ENCODE measurements around the gene PHOX2B.

PHOX2B gene

GRCh38 chr4:41750626-41751448 lies 2.3 kb upstream of the PHOX2B start:
- Histone ChIP-seq H3K9ac (ENCODE audit: low read length) (no peak overlapping the region), H2BK120ac (ENCODE audit: low read depth, low read length) (no peak overlapping the region), H2BK5ac (ENCODE audit: low read depth, low read length, poor library complexity, severe bottlenecking) (no peak overlapping the region), H3K23ac (ENCODE audit: low read length in 2 of 2) (no peak overlapping the region), H3K4me2 (ENCODE audit: low read length, poor library complexity, severe bottlenecking) (no peak overlapping the region), H2AK5ac (ENCODE audit: low read length, severe bottlenecking) (no peak overlapping the region), H3K4me1 (ENCODE audit: control insufficient read depth, insufficient read depth, low read depth, low read length) (peaks cover 16% of the 10 kb centered on the region), H3K4ac (ENCODE audit: low read depth in 1 of 2, low read length in 2 of 2) (no peak overlapping the region), H2BK15ac (ENCODE audit: low read depth, poor library complexity, severe bottlenecking) (no peak overlapping the region), H3K4me3 (ENCODE audit: insufficient read depth in 1 of 2, low read depth in 1 of 2, low read length in 2 of 2) (no peak overlapping the region), H4K8ac (ENCODE audit: low read length) (no peak overlapping the region), H2AFZ (ENCODE audit: low read depth, low read length) (no peak overlapping the region), H3K27me3 (ENCODE audit: control insufficient read depth in 1 of 2, insufficient read depth in 1 of 2, low read length in 2 of 2) (peaks cover 96 to 99% of the 10 kb centered on the region in 2 experiments), H3K79me1 (replicated peaks; ENCODE audit: low read length, poor library complexity, severe bottlenecking) (no peaks in the 10 kb centered on the region), H2BK12ac (ENCODE audit: low read length in 2 of 2) (no peak overlapping the region), H4K91ac (ENCODE audit: low read length) (no peak overlapping the region), H3K36me3 (ENCODE audit: control insufficient read depth in 1 of 2, insufficient read depth in 2 of 2, low read depth in 1 of 2, low read length in 2 of 2) (no peaks in the 10 kb centered on the region), H3K18ac (ENCODE audit: low read depth in 1 of 2, low read length in 2 of 2) (no peak overlapping the region), H3K14ac (ENCODE audit: low read length in 2 of 2) (no peak overlapping the region), H3K9me3 (ENCODE audit: control insufficient read depth, low read length) (no peaks in the 10 kb centered on the region), H3K27ac (ENCODE audit: low read length, poor library complexity, severe bottlenecking) (no peak overlapping the region)
- 2% methylated on average over 34 of the region's 40 CpGs for WGBS
- DNase-seq = no peak

- H2AK5ac ChIP-seq (ENCODE audit: low read length, severe bottlenecking) = no peak overlapping the region
- no peak overlapping the region for H3K18ac ChIP-seq (ENCODE audit: low read depth in 1 of 2, low read length in 2 of 2)
- H2BK120ac ChIP-seq (ENCODE audit: low read depth, low read length) = no peak overlapping the region
- H3K27ac ChIP-seq (ENCODE audit: low read length, poor library complexity, severe bottlenecking) = no peak overlapping the region
- H3K27me3 ChIP-seq (ENCODE audit: control insufficient read depth in 1 of 2, insufficient read depth in 1 of 2, low read length in 2 of 2) = peaks cover 94 to 96% of the 10 kb centered on the region in 2 experiments
- no peak overlapping the region for H3K4ac ChIP-seq (ENCODE audit: low read depth in 1 of 2, low read length in 2 of 2)
- H3K4me3 ChIP-seq (ENCODE audit: insufficient read depth in 1 of 2, low read depth in 1 of 2, low read length in 2 of 2) = no peak overlapping the region
- H2BK15ac ChIP-seq (ENCODE audit: low read depth, poor library complexity, severe bottlenecking) = no peak overlapping the region
- H2BK12ac ChIP-seq (ENCODE audit: low read length in 2 of 2) = no peak overlapping the region
- H3K9me3 ChIP-seq (ENCODE audit: control insufficient read depth, low read length) = no peaks in the 10 kb centered on the region
- no peak overlapping the region for H2AFZ ChIP-seq (ENCODE audit: low read depth, low read length)
- H3K23ac ChIP-seq (ENCODE audit: low read length in 2 of 2) = no peak overlapping the region
- no peak overlapping the region for H3K4me2 ChIP-seq (ENCODE audit: low read length, poor library complexity, severe bottlenecking)
- 3% methylated on average over 20 of the region's 20 CpGs for WGBS
- H3K14ac ChIP-seq (ENCODE audit: low read length in 2 of 2) = no peak overlapping the region
- no peak overlapping the region for H3K9ac ChIP-seq (ENCODE audit: low read length)
- no peak overlapping the region for H4K8ac ChIP-seq (ENCODE audit: low read length)
- no peak overlapping the region for H4K91ac ChIP-seq (ENCODE audit: low read length)
- no peak overlapping the region for H2BK5ac ChIP-seq (ENCODE audit: low read depth, low read length, poor library complexity, severe bottlenecking)
- no peaks in the 10 kb centered on the region for H3K36me3 ChIP-seq (ENCODE audit: control insufficient read depth in 1 of 2, insufficient read depth in 2 of 2, low read depth in 1 of 2, low read length in 2 of 2)
- peaks cover 17% of the 10 kb centered on the region for H3K4me1 ChIP-seq (ENCODE audit: control insufficient read depth, insufficient read depth, low read depth, low read length)
- H3K79me1 ChIP-seq (replicated peaks; ENCODE audit: low read length, poor library complexity, severe bottlenecking) = no peaks in the 10 kb centered on the region
- no peak for DNase-seq
These were observed 1.6 kb upstream of the PHOX2B start for GRCh38 chr4:41750121-41750625.

DNA sequence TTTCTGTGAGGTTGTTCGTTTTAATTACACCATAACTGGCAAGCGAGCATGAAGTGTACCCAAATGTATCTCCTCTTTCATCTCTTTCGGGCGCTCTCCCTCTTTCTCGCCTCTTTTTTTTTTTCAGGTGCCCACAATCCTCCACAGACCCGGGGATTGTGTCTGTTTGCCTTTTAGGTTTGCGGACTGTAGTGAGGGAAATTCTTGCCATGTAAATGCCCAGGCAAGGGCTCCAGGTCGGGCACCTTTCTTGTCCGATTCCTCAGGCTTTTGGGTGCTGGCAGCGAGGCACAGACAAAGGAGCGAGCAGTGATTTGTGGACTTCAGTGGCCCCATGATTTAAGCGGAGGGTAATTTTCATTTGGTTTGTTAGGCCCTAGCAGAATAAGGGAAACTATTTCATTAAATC lies 1.1 kb upstream of the PHOX2B start:
- Histone ChIP-seq H2BK15ac (ENCODE audit: low read depth, poor library complexity, severe bottlenecking) (no peak overlapping the region), H2AK5ac (ENCODE audit: low read length, severe bottlenecking) (no peak overlapping the region), H2BK12ac (ENCODE audit: low read length in 2 of 2) (no peak overlapping the region), H4K91ac (ENCODE audit: low read length) (no peak overlapping the region), H3K4me1 (ENCODE audit: control insufficient read depth, insufficient read depth, low read depth, low read length) (peaks cover 19% of the 10 kb centered on the region), H4K8ac (ENCODE audit: low read length) (no peak overlapping the region), H3K27me3 (ENCODE audit: control insufficient read depth in 1 of 2, insufficient read depth in 1 of 2, low read length in 2 of 2) (peaks cover 94 to 96% of the 10 kb centered on the region in 2 experiments), H3K23ac (ENCODE audit: low read length in 2 of 2) (no peak overlapping the region), H3K27ac (ENCODE audit: low read length, poor library complexity, severe bottlenecking) (no peak overlapping the region), H2BK120ac (ENCODE audit: low read depth, low read length) (no peak overlapping the region), H3K9ac (ENCODE audit: low read length) (no peak overlapping the region), H2AFZ (ENCODE audit: low read depth, low read length) (no peak overlapping the region), H3K4me3 (ENCODE audit: insufficient read depth in 1 of 2, low read depth in 1 of 2, low read length in 2 of 2) (no peak overlapping the region), H2BK5ac (ENCODE audit: low read depth, low read length, poor library complexity, severe bottlenecking) (no peak overlapping the region), H3K9me3 (ENCODE audit: control insufficient read depth, low read length) (no peaks in the 10 kb centered on the region), H3K79me1 (replicated peaks; ENCODE audit: low read length, poor library complexity, severe bottlenecking) (no peaks in the 10 kb centered on the region), H3K36me3 (ENCODE audit: control insufficient read depth in 1 of 2, insufficient read depth in 2 of 2, low read depth in 1 of 2, low read length in 2 of 2) (no peaks in the 10 kb centered on the region), H3K4ac (ENCODE audit: low read depth in 1 of 2, low read length in 2 of 2) (no peak overlapping the region), H3K18ac (ENCODE audit: low read depth in 1 of 2, low read length in 2 of 2) (no peak overlapping the region), H3K14ac (ENCODE audit: low read length in 2 of 2) (no peak overlapping the region), H3K4me2 (ENCODE audit: low read length, poor library complexity, severe bottlenecking) (no peak overlapping the region)
- no peak for DNase-seq
- WGBS = 8% methylated on average over 9 of the region's 12 CpGs

DNA sequence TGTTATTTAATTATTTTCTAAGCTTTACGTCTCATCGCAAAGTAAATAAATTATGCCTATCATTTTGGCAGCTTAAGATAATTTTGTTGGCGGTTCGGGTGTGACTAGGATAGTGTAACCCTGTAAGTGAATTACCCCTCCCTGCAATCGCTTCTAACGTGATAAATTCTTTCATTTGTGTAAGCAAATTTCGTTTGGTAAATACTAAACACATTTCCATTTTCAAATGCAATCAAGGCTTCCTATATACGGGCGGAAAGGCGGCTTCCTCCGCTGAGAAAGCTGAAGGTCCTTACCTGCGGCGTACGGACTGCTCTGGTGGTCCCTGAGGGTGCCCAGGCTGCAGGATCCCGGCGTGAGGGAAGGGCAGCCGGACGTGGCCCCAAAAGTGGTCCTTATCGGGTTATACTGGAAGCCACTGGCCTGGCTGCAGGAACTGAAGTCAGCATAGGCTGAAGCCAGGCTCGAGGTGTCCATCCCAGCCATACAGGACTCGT lies 403 bp downstream of the PHOX2B start:
- Histone ChIP-seq H2AFZ (ENCODE audit: low read depth, low read length) (no peak overlapping the region), H3K79me1 (replicated peaks; ENCODE audit: low read length, poor library complexity, severe bottlenecking) (no peaks in the 10 kb centered on the region), H3K18ac (ENCODE audit: low read depth in 1 of 2, low read length in 2 of 2) (no peak overlapping the region), H2BK5ac (ENCODE audit: low read depth, low read length, poor library complexity, severe bottlenecking) (no peak overlapping the region), H3K4me2 (ENCODE audit: low read length, poor library complexity, severe bottlenecking) (no peak overlapping the region), H2BK120ac (ENCODE audit: low read depth, low read length) (no peak overlapping the region), H3K9me3 (ENCODE audit: control insufficient read depth, low read length) (no peaks in the 10 kb centered on the region), H2BK12ac (ENCODE audit: low read length in 2 of 2) (no peak overlapping the region), H3K4ac (ENCODE audit: low read depth in 1 of 2, low read length in 2 of 2) (no peak overlapping the region), H3K4me1 (ENCODE audit: control insufficient read depth, insufficient read depth, low read depth, low read length) (peaks cover 19% of the 10 kb centered on the region), H3K9ac (ENCODE audit: low read length) (no peak overlapping the region), H4K8ac (ENCODE audit: low read length) (no peak overlapping the region), H3K27ac (ENCODE audit: low read length, poor library complexity, severe bottlenecking) (no peak overlapping the region), H3K4me3 (ENCODE audit: insufficient read depth in 1 of 2, low read depth in 1 of 2, low read length in 2 of 2) (no peak overlapping the region), H2AK5ac (ENCODE audit: low read length, severe bottlenecking) (no peak overlapping the region), H3K27me3 (ENCODE audit: control insufficient read depth in 1 of 2, insufficient read depth in 1 of 2, low read length in 2 of 2) (peaks cover 95 to 96% of the 10 kb centered on the region in 2 experiments), H2BK15ac (ENCODE audit: low read depth, poor library complexity, severe bottlenecking) (no peak overlapping the region), H4K91ac (ENCODE audit: low read length) (no peak overlapping the region), H3K23ac (ENCODE audit: low read length in 2 of 2) (no peak overlapping the region), H3K14ac (ENCODE audit: low read length in 2 of 2) (no peak overlapping the region), H3K36me3 (ENCODE audit: control insufficient read depth in 1 of 2, insufficient read depth in 2 of 2, low read depth in 1 of 2, low read length in 2 of 2) (no peaks in the 10 kb centered on the region)
- DNase-seq = no peak
- WGBS = 3% methylated on average over 15 of the region's 21 CpGs
